PC-3 (cell line): ENCODE measurements around the gene VPS13C.

Source experiments
- CTCF ChIP-seq: fragments of 300-600 bp; sonication (generic); conservative IDR thresholded peaks from 2 replicates; pipeline ENCODE4 v1.5.1; 2017; ENCODE audit warnings: antibody characterized with exemption, low read depth, mild to moderate bottlenecking, low read length
- EZH2 ChIP-seq: fragments of 300-600 bp; sonication (generic); IDR thresholded peaks from one replicate; pipeline ENCODE4 v1.6.1; 2017; ENCODE audit warnings: antibody characterized with exemption, mild to moderate bottlenecking, low read length; ENCODE audit not compliant: unreplicated experiment
- EZH2phosphoT487 ChIP-seq: fragments of 300-600 bp; sonication (generic); IDR thresholded peaks from 2 replicates; pipeline ENCODE4 v1.6.1; 2018; ENCODE audit warnings: mild to moderate bottlenecking, antibody characterized with exemption, low read length, borderline replicate concordance

DNA sequence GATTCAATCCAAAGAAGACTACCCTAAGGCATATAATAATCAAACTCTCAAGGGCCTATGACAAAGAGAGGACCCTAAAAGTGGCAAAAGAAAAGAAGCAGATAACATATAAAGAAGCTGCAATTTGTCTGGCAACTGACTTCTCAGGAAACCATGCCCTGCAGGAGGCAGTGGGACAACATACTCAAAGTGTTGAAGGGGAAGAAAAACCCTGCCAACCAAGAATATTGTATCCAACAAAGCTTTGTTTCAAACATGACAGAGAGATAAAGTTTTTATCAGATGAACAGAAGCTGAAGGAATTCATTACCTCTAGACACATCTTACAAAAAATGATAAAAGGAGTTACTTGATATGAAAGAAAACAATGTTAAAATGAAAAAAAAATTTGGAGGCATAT, 167.1 kb downstream of the VPS13C start:
- no peak for TF ChIP-seq CTCF
- no peak for TF ChIP-seq EZH2
- no peak for TF ChIP-seq EZH2phosphoT487
